Endodermal cell (in vitro differentiated cells): Measurements from ENCODE around the gene AGAP3. TPM values are rescaled to one million over a fixed set of nuclear protein-coding genes. Genes with fewer than 3 reads are reported as not detected.

Experiments
- DNase-seq: peaks from one replicate; pipeline ENCODE4 v3.0.0-alpha.2; 2017
- H3K27ac ChIP-seq: 2 replicates; pipeline ENCODE4 v1.5.1; 2013; ENCODE audit warnings: mild to moderate bottlenecking, low read depth, low read length, moderate library complexity
- H3K27me3 ChIP-seq: 2 replicates; pipeline ENCODE4 v1.6.1; 2013; ENCODE audit warnings: mild to moderate bottlenecking, low read length, moderate library complexity; ENCODE audit not compliant: insufficient read depth, control insufficient read depth, poor library complexity, severe bottlenecking
- H3K36me3 ChIP-seq: 2 replicates; pipeline ENCODE4 v1.7.0; 2013; ENCODE audit warnings: mild to moderate bottlenecking, low read length, moderate library complexity; ENCODE audit not compliant: control insufficient read depth, insufficient read depth
- H3K4me1 ChIP-seq: one replicate; pipeline ENCODE4 v1.7.0; 2013; ENCODE audit warnings: low read length; ENCODE audit not compliant: control insufficient read depth, insufficient read depth
- H3K4me3 ChIP-seq: 2 replicates; pipeline ENCODE4 v1.5.1; 2013; ENCODE audit warnings: mild to moderate bottlenecking, low read length, moderate library complexity
- H3K9ac ChIP-seq: 2 replicates; pipeline ENCODE4 v1.6.1; 2013; ENCODE audit warnings: mild to moderate bottlenecking, low read length, moderate library complexity; ENCODE audit not compliant: poor library complexity, severe bottlenecking; ENCODE audit errors: extremely low read depth
- H3K9me3 ChIP-seq: 2 replicates; pipeline ENCODE4 v1.6.1; 2013; ENCODE audit warnings: mild to moderate bottlenecking, low read length, moderate library complexity; ENCODE audit not compliant: control insufficient read depth
- H3K27ac Mint-ChIP-seq: 2 replicates; pipeline ENCODE4 v1.8.0; 2020; ENCODE audit warnings: mixed read lengths
- H3K27me3 Mint-ChIP-seq: 2 replicates; pipeline ENCODE4 v1.8.0; 2021; ENCODE audit warnings: mild to moderate bottlenecking, mixed read lengths; ENCODE audit not compliant: insufficient read depth
- H3K36me3 Mint-ChIP-seq: 2 replicates; pipeline ENCODE4 v1.8.0; 2020; ENCODE audit warnings: low read depth, mixed read lengths
- H3K4me1 Mint-ChIP-seq: 2 replicates; pipeline ENCODE4 v1.8.0; 2020; ENCODE audit warnings: mixed read lengths
- H3K4me3 Mint-ChIP-seq: 2 replicates; pipeline ENCODE4 v1.8.0; 2020; ENCODE audit warnings: mild to moderate bottlenecking, moderate library complexity, mixed read lengths
- H3K9me3 Mint-ChIP-seq: 2 replicates; pipeline ENCODE4 v1.8.0; 2020; ENCODE audit warnings: mild to moderate bottlenecking, mixed read lengths
- CTCF ChIP-seq: fragments of 200-600 bp; sonication (generic); conservative IDR thresholded peaks from 2 replicates; pipeline ENCODE4 v1.5.0; 2021; ENCODE audit warnings: antibody characterized with exemption, mild to moderate bottlenecking
- WGBS, 2 experiments: methylation state at CpG; one replicate each; pipeline versions ENCODE4 v1.1.5 to v1.1.7; 2013; ENCODE audit warnings: missing lambda C conversion rate in 2 of 2, mixed read lengths in 1 of 2; ENCODE audit not compliant: insufficient coverage in 1 of 2, insufficient read length in 1 of 2; 5-methylcytosine and 5-hydroxymethylcytosine counted together
- total RNA-seq, 2 donors: library from RNA; stranded (reverse); fragmentation: NEBNext Ultra II Directional in 1 of 2; extraction: Animal tissue kit (Norgen Biotek cat#: 25700) in 1 of 2; gene quantifications; 2 replicates in 1 of 2; 3 replicates in 1 of 2; pipeline ENCODE4 v1.2.1, GENCODE V29; 2021

AGAP3 gene
- total RNA-seq, 2 donors from 2014 or later, result 113 to 116 TPM

- no peak for DNase-seq
- peaks cover 6% of the 10 kb centered on the region for H3K36me3 Mint-ChIP-seq
Measured at GRCh38 chr7:151083824-151084160, 2.5 kb upstream of the AGAP3 start.

GRCh38 chr7:151085329-151085690 lies 965 bp upstream of the AGAP3 start:
- Mint-ChIP-seq H3K4me3 (peak overlapping the region; percentile 74), H3K4me1 (peaks cover 34% of the 10 kb centered on the region), H3K27me3 (peaks cover 1% of the 10 kb centered on the region), H3K27ac (peak overlapping the region; percentile 90), H3K36me3 (peaks cover 7% of the 10 kb centered on the region), H3K9me3 (no peaks in the 10 kb centered on the region)
- no peak for DNase-seq
- Histone ChIP-seq H3K27ac (peak overlapping the region; percentile 84), H3K4me3 (peak overlapping the region; percentile 85), H3K9ac (no peak overlapping the region), H3K36me3 (peaks cover 2% of the 10 kb centered on the region), H3K4me1 (peaks cover 19% of the 10 kb centered on the region), H3K27me3 (peaks cover 6% of the 10 kb centered on the region), H3K9me3 (no peaks in the 10 kb centered on the region)
- TF ChIP-seq CTCF, result no peak
- WGBS, 2 experiments, result 48% methylated on average over 5 of the region's 5 CpGs

More at GRCh38 chr7:151083824-151084160, 2.5 kb upstream of the AGAP3 start:
- Histone ChIP-seq H3K4me1 (peaks cover 20% of the 10 kb centered on the region), H3K9me3 (no peaks in the 10 kb centered on the region), H3K4me3 (peak overlapping the region; percentile 87), H3K27me3 (peaks cover 6% of the 10 kb centered on the region), H3K36me3 (no peaks in the 10 kb centered on the region), H3K27ac (no peak overlapping the region), H3K9ac (no peak overlapping the region)
- Mint-ChIP-seq H3K4me3 (peak overlapping the region; percentile 76), H3K27ac (no peak overlapping the region), H3K9me3 (no peaks in the 10 kb centered on the region), H3K27me3 (peaks cover 1% of the 10 kb centered on the region), H3K4me1 (peaks cover 31% of the 10 kb centered on the region)
- TF ChIP-seq CTCF, result no peak
- WGBS, 2 experiments, result 0 to 11% methylated on average over 1 to 2 of the region's 3 CpGs

- peak overlapping the region; percentile 78 for H3K4me3 Mint-ChIP-seq
- Histone ChIP-seq H3K27me3 (peaks cover 6% of the 10 kb centered on the region), H3K9ac (peak overlapping the region; percentile 49), H3K27ac (peak overlapping the region; percentile 32), H3K36me3 (peaks cover 7% of the 10 kb centered on the region), H3K9me3 (no peaks in the 10 kb centered on the region), H3K4me1 (peaks cover 14% of the 10 kb centered on the region), H3K4me3 (peak overlapping the region; percentile 91)
- H3K27me3 Mint-ChIP-seq, result peaks cover 1% of the 10 kb centered on the region
- peaks cover 40% of the 10 kb centered on the region for H3K4me1 Mint-ChIP-seq
- peak overlapping the region; percentile 85 for H3K27ac Mint-ChIP-seq
- peak; percentile 74 for DNase-seq
- WGBS, 2 experiments, result 0% methylated on average over 13 to 55 of the region's 56 CpGs
- TF ChIP-seq CTCF, result no peak
- H3K9me3 Mint-ChIP-seq, result no peaks in the 10 kb centered on the region
- H3K36me3 Mint-ChIP-seq, result peaks cover 13% of the 10 kb centered on the region
Measured at GRCh38 chr7:151086802-151087244, 548 bp downstream of the AGAP3 start.
